NCI-H82 treated with DMSO at 0.1 percent for 48 hours (cell line): ENCODE data around the gene AKT1.
"Not testable (repeated sequence)": the region's sequence is repeated elsewhere in the genome, so short reads cannot be mapped to it uniquely, and the experiment has no call there.

Source experiments
- DNase-seq: peaks from one replicate; lab custom pipeline; 2025; ENCODE audit not compliant: unreplicated experiment; lab: John Stamatoyannopoulos, UW

AKT1 gene

GRCh38 chr14:104794993-104795780, at the start of gene AKT1:
AKT1 (minus strand) TSS chr14:104795748; CDS start chr14:104792643, 3,105 bp downstream.
- no peak for DNase-seq

- no peak for DNase-seq
Measured at GRCh38 chr14:104845033-104845666, 49.6 kb upstream of the AKT1 start.

- no peak for DNase-seq
Measured at GRCh38 chr14:104844306-104845032, 48.9 kb upstream of the AKT1 start.

DNA sequence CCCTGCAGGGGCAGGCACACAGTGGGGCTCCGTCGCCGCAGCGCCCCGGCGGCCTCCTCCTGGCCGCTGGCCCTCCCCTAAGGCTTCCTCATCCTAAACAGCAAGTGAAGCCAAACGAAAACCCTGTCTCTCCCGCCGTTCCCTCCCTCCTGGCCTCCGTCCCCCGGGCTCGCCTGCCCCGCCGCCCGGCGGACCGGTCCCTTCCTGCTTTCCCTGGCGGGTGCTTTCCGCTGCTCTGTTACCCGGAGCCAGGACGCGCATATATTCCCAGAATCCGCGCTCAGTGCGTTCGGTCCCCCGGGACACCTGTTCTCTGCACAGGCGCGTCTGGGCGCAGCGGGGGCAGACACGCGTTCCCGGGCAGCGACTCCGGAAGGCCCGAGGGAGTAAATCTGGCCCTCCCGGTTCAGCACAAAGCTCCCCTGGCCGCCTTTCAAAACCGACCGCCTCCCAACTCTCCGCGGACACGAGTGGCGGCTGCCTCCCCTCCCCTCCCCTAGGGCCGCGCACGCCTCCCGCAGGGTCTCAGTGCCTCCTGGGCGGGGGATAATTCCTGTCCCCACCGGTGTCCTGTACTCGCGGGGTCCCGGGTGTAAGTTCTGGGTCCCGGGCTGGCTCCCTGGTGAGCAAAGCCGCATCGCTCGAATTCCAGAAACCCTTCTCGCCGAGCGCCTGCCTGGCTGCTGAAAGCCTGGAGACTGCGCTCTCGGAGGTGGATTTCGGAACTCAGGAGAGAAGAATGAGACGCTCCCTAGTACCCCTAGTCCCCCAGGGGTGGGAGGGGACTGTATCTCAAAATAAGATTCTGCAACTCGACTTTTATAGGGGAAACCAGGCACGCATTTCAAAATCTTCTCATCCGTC, 48.1 kb upstream of the AKT1 start:
- no peak for DNase-seq

DNA sequence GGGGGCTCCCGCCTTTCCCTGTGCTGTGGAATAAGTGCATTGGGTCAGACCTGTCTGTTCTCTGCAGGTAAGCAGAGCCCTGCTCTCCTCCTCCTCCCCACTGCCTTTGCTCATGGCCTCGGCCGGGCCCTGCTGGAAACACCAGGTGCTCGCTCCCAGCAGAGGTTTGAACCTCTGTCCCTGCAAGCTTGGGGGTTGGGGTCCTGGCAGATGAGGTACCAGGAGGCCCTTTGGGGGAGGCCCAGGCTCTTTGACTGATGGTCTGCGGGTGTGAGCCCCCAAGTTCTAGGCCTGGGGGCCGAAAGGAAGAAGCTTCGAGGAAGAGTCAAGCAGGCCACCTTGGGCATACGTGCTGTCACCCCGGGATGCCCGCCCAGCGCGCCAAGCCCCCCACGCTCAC, 47.5 kb upstream of the AKT1 start:
- DNase-seq, result no peak

DNA sequence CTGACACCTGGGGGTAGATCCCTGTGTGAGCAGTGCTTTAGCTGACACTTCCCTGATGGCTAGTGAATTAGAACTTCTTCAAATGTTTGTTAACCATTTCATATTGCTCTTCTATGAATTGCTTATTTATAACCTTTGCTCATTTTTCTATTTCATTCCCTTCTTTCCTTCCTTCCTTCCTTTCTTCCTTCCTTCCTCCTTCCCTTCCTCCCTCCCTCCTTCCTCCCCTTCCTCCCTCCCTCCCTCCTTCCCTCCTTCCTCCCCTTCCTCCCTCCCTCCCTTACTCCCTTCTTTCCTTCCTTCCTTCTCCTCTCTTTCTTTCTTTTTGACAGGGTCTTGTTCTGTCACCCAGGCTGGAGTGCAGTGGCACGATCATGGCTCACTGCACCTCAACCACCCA, 46.2 kb upstream of the AKT1 start:
- no peak for DNase-seq

DNA sequence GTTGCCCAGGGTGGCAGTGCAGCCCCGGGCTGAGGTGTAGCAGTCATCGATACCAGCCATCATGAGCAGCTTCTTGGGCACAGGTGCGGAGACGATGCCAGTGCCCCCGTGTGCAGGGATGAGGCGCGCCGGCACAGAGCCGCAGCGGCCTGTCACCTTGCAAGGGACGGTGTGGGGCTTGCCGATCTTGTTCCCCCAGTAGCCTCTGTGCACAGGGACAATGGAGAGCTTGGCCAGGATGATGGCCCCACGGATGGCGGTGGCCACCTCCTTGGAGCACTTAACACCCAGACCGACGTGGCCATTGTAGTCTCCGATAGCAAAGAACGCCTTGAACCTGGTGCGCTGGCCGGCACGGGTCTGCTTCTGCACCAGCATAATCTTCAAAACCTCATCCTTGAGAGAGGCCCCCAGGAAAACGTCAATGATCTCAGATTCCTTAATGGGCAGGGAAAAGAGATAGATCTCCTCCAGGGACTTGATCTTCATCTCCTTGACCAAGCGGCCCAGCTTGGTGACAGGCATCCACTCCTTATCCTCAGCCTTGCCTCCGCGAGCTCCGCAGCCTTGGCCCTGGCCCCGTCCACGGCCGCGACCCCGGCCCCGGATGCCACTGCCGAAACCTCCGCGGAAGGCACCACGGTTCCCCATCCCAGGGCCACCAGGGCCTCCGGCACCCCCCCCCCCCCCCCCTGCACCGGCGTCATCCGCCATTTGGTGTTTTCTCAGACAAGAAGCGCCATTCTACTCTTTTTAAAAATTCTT, 40.8 kb upstream of the AKT1 start:
- not testable (repeated sequence) for DNase-seq

- no peak for DNase-seq
Measured at GRCh38 chr14:104830781-104831180, 35.2 kb upstream of the AKT1 start.

GRCh38 chr14:104827177-104828055, 31.9 kb upstream of the AKT1 start:
- DNase-seq, result peak; percentile 39

- no peak for DNase-seq
Measured at GRCh38 chr14:104826861-104827176, 31.3 kb upstream of the AKT1 start.

GRCh38 chr14:104826189-104826860, 30.8 kb upstream of the AKT1 start:
- peak; percentile 36 for DNase-seq

DNA sequence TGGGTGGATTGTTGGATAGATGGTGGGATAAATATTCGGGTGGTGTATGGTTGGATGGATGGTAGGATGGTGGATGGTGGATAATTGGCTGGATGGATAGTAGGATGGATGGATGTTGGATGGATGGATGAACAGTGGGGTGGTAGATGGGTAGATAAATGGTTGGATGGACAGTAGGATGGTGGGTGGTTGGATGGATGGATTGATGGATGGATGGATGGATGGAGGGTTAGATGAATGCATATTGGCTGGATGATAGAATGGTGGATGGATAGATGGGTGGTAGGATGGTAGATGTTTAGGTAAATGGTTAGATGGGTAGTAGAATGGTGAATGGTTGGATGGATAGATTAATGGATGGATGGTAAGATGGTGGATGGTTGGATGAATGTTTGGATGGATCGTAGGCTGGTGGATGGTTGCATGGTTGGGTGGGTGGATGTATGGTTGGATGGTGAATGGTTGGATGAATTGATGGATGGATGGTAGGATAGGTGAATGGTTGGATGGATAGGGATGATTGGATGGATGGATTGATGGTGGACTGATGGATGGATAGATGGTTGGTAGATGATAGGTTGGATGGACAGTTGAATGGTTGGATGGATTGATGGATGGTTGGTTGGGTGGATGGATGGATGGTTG, 28.9 kb upstream of the AKT1 start:
- DNase-seq, result no peak

GRCh38 chr14:104822821-104823615, 27.5 kb upstream of the AKT1 start:
- no peak for DNase-seq

GRCh38 chr14:104821971-104822608, 26.5 kb upstream of the AKT1 start:
- no peak for DNase-seq

- no peak for DNase-seq
Measured at GRCh38 chr14:104821229-104821945, 25.8 kb upstream of the AKT1 start.

DNA sequence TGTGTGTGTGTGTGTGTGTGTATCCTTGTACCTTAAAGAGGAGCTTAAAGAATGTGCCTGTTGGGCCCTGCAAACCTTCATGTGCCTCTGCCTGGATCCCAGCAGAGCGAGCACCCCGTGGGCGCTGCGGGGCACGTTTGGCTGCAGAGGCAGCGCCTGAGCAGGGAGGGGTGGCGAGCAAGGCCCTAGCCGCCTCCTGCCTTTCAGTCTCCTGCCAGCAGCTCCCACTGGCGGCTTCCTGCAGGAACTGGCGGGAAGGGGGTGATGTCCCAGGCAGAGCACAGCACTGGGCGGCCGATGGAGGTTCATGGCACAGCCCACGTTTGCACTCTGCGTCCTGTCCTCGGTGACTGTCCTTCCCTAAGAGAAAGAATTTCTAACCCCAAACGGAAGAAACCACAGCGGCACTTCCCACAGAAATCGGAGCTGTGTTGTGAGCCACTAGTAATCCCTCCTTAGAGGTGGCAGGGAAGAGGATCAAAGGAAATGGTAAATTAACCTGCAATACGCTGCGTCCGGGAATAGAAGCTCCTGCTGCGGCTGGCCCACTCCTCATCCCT, 25.2 kb upstream of the AKT1 start:
- DNase-seq, result no peak
